Liver (tissue), 9 donors: ENCODE results near the gene CA6. TPM values are rescaled to one million over a fixed set of nuclear protein-coding genes. Genes with fewer than 3 reads are reported as not detected.

Source experiments
- DNase-seq: peaks from one replicate; pipeline ENCODE4 v3.0.0-alpha.2; 2017; ENCODE audit warnings: low spot score
- H3K27ac ChIP-seq, 2 donors: one replicate each; pipeline ENCODE4 v1.7.0; 2013; ENCODE audit warnings: inconsistent platforms in 2 of 2, low read length in 2 of 2, control low read depth in 1 of 2, low read depth in 1 of 2, mild to moderate bottlenecking in 1 of 2
- H3K27me3 ChIP-seq, 4 donors: one replicate each; pipeline versions ENCODE4 v1.6.1 to v1.7.0; 2013; ENCODE audit warnings: low read length in 3 of 4, inconsistent platforms in 1 of 4, mild to moderate bottlenecking in 1 of 4, moderate library complexity in 1 of 4; ENCODE audit not compliant: control insufficient read depth in 4 of 4, insufficient read depth in 4 of 4
- H3K36me3 ChIP-seq, 4 donors: one replicate each; pipeline versions ENCODE4 v1.6.1 to v1.7.0; 2013; ENCODE audit warnings: low read length in 3 of 4, mild to moderate bottlenecking in 3 of 4, low read depth in 1 of 4, moderate library complexity in 1 of 4; ENCODE audit not compliant: control insufficient read depth in 4 of 4, insufficient read depth in 3 of 4
- H3K4me1 ChIP-seq, 4 donors: one replicate each; pipeline versions ENCODE4 v1.6.1 to v1.7.0; 2013; ENCODE audit warnings: low read length in 3 of 4, mild to moderate bottlenecking in 3 of 4, moderate library complexity in 1 of 4; ENCODE audit not compliant: control insufficient read depth in 4 of 4, insufficient read depth in 4 of 4
- H3K4me3 ChIP-seq, 3 donors: one replicate each; pipeline versions ENCODE4 v1.6.1 to v1.7.0; 2013; ENCODE audit warnings: low read length in 3 of 3, control low read depth in 1 of 3, low read depth in 1 of 3, mild to moderate bottlenecking in 1 of 3
- H3K9ac ChIP-seq, 2 donors: one replicate each; pipeline ENCODE4 v1.7.0; 2013; ENCODE audit warnings: low read length in 2 of 2, mild to moderate bottlenecking in 2 of 2, moderate library complexity in 2 of 2, control low read depth in 1 of 2, low read depth in 1 of 2
- H3K9me3 ChIP-seq, 4 donors: one replicate each; pipeline versions ENCODE4 v1.6.1 to v1.7.0; 2013; ENCODE audit warnings: low read length in 3 of 4; ENCODE audit not compliant: control insufficient read depth in 4 of 4
- ATF3 ChIP-seq: IDR thresholded peaks from 2 replicates; pipeline ENCODE4 v1.6.1; 2016; ENCODE audit warnings: antibody characterized with exemption
- CTCF ChIP-seq: fragments of 150-350 bp; IDR thresholded peaks from 2 replicates; pipeline ENCODE4 v1.5.1; 2017; ENCODE audit warnings: improper control_type of control experiment, low read depth, low read length; ENCODE audit not compliant: missing input control
- EGR1 ChIP-seq, 2 donors: IDR thresholded peaks; 2 replicates each; pipeline ENCODE4 v1.6.1; 2016 to 2018; ENCODE audit warnings: antibody characterized with exemption in 2 of 2, low read depth in 2 of 2
- FOXA1 ChIP-seq: IDR thresholded peaks from 2 replicates; pipeline ENCODE4 v1.6.1; 2016; ENCODE audit warnings: antibody characterized with exemption
- FOXA2 ChIP-seq: IDR thresholded peaks from 2 replicates; pipeline ENCODE4 v1.6.1; 2016; ENCODE audit warnings: antibody characterized with exemption
- HNF4A ChIP-seq, 2 donors: conservative IDR thresholded peaks; 2 replicates each; pipeline ENCODE4 v1.6.1; 2016; ENCODE audit warnings: antibody characterized with exemption in 2 of 2, mild to moderate bottlenecking in 2 of 2
- HNF4G ChIP-seq: IDR thresholded peaks from 2 replicates; pipeline ENCODE4 v1.6.1; 2016; ENCODE audit warnings: antibody characterized with exemption
- JUND ChIP-seq, 2 donors: IDR thresholded peaks; 2 replicates each; pipeline ENCODE4 v1.6.1; 2016; ENCODE audit warnings: antibody characterized with exemption in 2 of 2
- MAX ChIP-seq: IDR thresholded peaks from 2 replicates; pipeline ENCODE4 v1.6.1; 2016; ENCODE audit warnings: antibody characterized with exemption
- NR2F2 ChIP-seq: IDR thresholded peaks from 2 replicates; pipeline ENCODE4 v1.6.1; 2016; ENCODE audit warnings: antibody characterized with exemption
- RAD21 ChIP-seq, 2 donors: IDR thresholded peaks; 2 replicates each; pipeline ENCODE4 v1.6.1; 2016; ENCODE audit warnings: antibody characterized with exemption in 2 of 2, mild to moderate bottlenecking in 2 of 2
- RXRA ChIP-seq, 2 donors: IDR thresholded peaks; 2 replicates each; pipeline ENCODE4 v1.6.1; 2017 to 2018; ENCODE audit warnings: antibody characterized with exemption in 2 of 2, mild to moderate bottlenecking in 1 of 2
- SP1 ChIP-seq: IDR thresholded peaks from 2 replicates; pipeline ENCODE4 v1.6.1; 2018; ENCODE audit warnings: antibody characterized with exemption, mild to moderate bottlenecking
- YY1 ChIP-seq: IDR thresholded peaks from 2 replicates; pipeline ENCODE4 v1.6.1; 2016; ENCODE audit warnings: antibody characterized with exemption, mild to moderate bottlenecking
- WGBS: extraction: QIAGEN DNeasy Blood & Tissue Kit; methylation state at CpG from one replicate; pipeline ENCODE4 v1.1.7; 2013; 5-methylcytosine and 5-hydroxymethylcytosine counted together
- polyA plus RNA-seq, 2 donors: library from polyadenylated mRNA; stranded (reverse) in 1 of 2; unstranded in 1 of 2; fragments of 200-250 nt in 1 of 2; fragments of >200 nt in 1 of 2; fragmentation: Nextera tagmentation in 1 of 2; extraction: Ambion mirVana in 1 of 2; gene quantifications; one replicate each; pipeline versions ENCODE4 v1.2.1 to v1.2.3, GENCODE V29; 2013 to 2015
- total RNA-seq, 2 donors: library from RNA; depleted of rRNA; stranded (reverse); fragments of >200 nt; gene quantifications; one replicate each; pipeline ENCODE4 v1.2.3, GENCODE V29; 2014
- donor health status: healthy.
- donor health status: healthy.
- donor health status: healthy.
- donor health status: healthy.
- donor health status: healthy.

Gene CA6
- total and polyA plus RNA-seq, 4 donors, result not detected

- Histone ChIP-seq H3K27me3 (no peaks in the 10 kb centered on the region), H3K36me3 (no peaks in the 10 kb centered on the region), H3K9ac (no peak overlapping the region), H3K27ac (no peak overlapping the region), H3K4me3 (no peak overlapping the region), H3K4me1 (peaks cover 0 to 5% (median 0%) of the 10 kb centered on the region in 4 donors), H3K9me3 (no peaks in the 10 kb centered on the region)
- DNase-seq, result no peak
- 68% methylated on average over 14 of the region's 14 CpGs for WGBS
- TF ChIP-seq CTCF (no peak), JUND (IDR thresholded peaks at IDR 0.05) (peak in 1 of 2 donors; percentile 21), YY1 (peak; percentile 54), FOXA1 (no peak), RAD21 (IDR thresholded peaks at IDR 0.05) (peak; percentile 13 to 20), HNF4G (no peak), MAX (no peak), FOXA2 (no peak), SP1 (no peak), HNF4A (conservative IDR thresholded peaks at IDR 0.05) (no peak), ATF3 (no peak), EGR1 (IDR thresholded peaks at IDR 0.05; ENCODE audit: low read depth in 2 of 2) (no peak)
These were observed 40.5 kb downstream of the CA6 start for GRCh38 chr1:8985915-8986813.

DNA sequence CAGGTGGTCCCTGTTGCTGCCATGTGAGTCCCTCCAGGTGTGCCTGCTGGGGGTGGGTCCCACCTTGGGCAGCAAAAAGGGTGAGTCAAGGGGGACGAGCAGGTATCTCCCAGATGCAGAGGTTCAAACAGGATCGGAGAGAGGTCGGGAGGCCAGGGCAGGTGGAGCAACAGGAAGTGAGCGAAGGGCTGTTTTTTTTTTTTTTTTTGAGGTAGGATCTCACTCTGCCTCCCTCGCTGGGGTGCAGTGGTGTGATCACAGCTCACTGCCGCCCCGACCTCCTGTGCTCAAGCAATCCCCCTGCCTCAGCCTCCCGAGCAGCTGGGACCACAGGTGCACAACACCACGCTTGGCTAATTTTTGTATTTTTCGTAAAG lies 41.1 kb downstream of the CA6 start:
- WGBS, result 88% methylated on average over 10 of the region's 10 CpGs
- no peak for DNase-seq
- Histone ChIP-seq H3K27ac (no peak overlapping the region), H3K9me3 (no peaks in the 10 kb centered on the region), H3K36me3 (no peaks in the 10 kb centered on the region), H3K4me3 (no peak overlapping the region), H3K27me3 (no peaks in the 10 kb centered on the region), H3K4me1 (peaks cover 0 to 5% (median 0%) of the 10 kb centered on the region in 4 donors), H3K9ac (no peak overlapping the region)
- TF ChIP-seq FOXA2 (no peak), RXRA (IDR thresholded peaks at IDR 0.05) (no peak), CTCF (no peak), EGR1 (IDR thresholded peaks at IDR 0.05; ENCODE audit: low read depth in 2 of 2) (no peak), RAD21 (IDR thresholded peaks at IDR 0.05) (no peak), NR2F2 (no peak)
